WTC11 (cell line): ENCODE data around the gene SYT5. TPM values are rescaled to one million over a fixed set of nuclear protein-coding genes. Genes with fewer than 3 reads are reported as not detected.

Experiments used
- ATAC-seq: fragments of 200-7000 bp; cut with Tn5 transposase; 2 replicates; pipeline ENCODE4 v1.10.0; 2021; ENCODE audit warnings: mild to moderate bottlenecking, moderate library complexity
- CTCF ChIA-PET: fragments of 300-600 bp; sonication (Branson Sonifier 250); formaldehyde crosslinking; loops from one replicate; lab custom pipeline; 2021; ENCODE audit warnings: antibody characterized with exemption; lab: Charles Lee
- POLR2A ChIA-PET: fragments of 350-600 bp; sonication (Branson Sonifier 250); formaldehyde crosslinking; loops from one replicate; lab custom pipeline; 2021; ENCODE audit warnings: antibody characterized with exemption; lab: Charles Lee
- DNase-seq: peaks from one replicate; pipeline ENCODE4 v3.0.0; 2021; ENCODE audit warnings: low spot score
- H3K27ac Mint-ChIP-seq: 2 replicates; pipeline ENCODE4 v1.8.0; 2021; ENCODE audit warnings: mixed read lengths
- H3K27me3 Mint-ChIP-seq: 2 replicates; pipeline ENCODE4 v1.8.0; 2021; ENCODE audit warnings: low read depth, mild to moderate bottlenecking, moderate library complexity, mixed read lengths
- H3K36me3 Mint-ChIP-seq: 2 replicates; pipeline ENCODE4 v1.8.0; 2021; ENCODE audit warnings: mixed read lengths
- H3K4me1 Mint-ChIP-seq: 2 replicates; pipeline ENCODE4 v1.8.0; 2022; ENCODE audit warnings: mixed read lengths
- H3K4me3 Mint-ChIP-seq: 2 replicates; pipeline ENCODE4 v1.8.0; 2021; ENCODE audit warnings: mild to moderate bottlenecking, moderate library complexity, mixed read lengths
- H3K9me3 Mint-ChIP-seq: 2 replicates; pipeline ENCODE4 v1.8.0; 2021; ENCODE audit warnings: mixed read lengths
- ATF2 ChIP-seq: sonication (generic); formaldehyde crosslinking; IDR thresholded peaks from 2 replicates; pipeline ENCODE4 v1.8.1; 2022; ENCODE audit warnings: low read depth, missing genetic modification reagents, borderline replicate concordance
- CBFB ChIP-seq: sonication (generic); formaldehyde crosslinking; IDR thresholded peaks from 2 replicates; pipeline ENCODE4 v1.8.1; 2022; ENCODE audit warnings: mild to moderate bottlenecking, low read depth, missing genetic modification reagents
- EMX1 ChIP-seq: fragments of 250-450 bp; sonication (Bioruptor Pico); IDR thresholded peaks from 2 replicates; pipeline ENCODE4 v1.8.0; 2021; ENCODE audit warnings: mild to moderate bottlenecking
- ESRRA ChIP-seq: sonication (generic); formaldehyde crosslinking; IDR thresholded peaks from 2 replicates; pipeline ENCODE4 v1.8.1; 2022; ENCODE audit warnings: mild to moderate bottlenecking, missing genetic modification reagents, borderline replicate concordance
- FOXP1 ChIP-seq: sonication (generic); formaldehyde crosslinking; IDR thresholded peaks from 2 replicates; pipeline ENCODE4 v1.8.0; 2022; ENCODE audit warnings: missing genetic modification reagents, mild to moderate bottlenecking, moderate library complexity, borderline replicate concordance
- GABPB1 ChIP-seq: sonication (generic); formaldehyde crosslinking; IDR thresholded peaks from 2 replicates; pipeline ENCODE4 v1.8.1; 2023; ENCODE audit warnings: mild to moderate bottlenecking, missing genetic modification reagents
- HMGXB4 ChIP-seq: sonication (generic); formaldehyde crosslinking; IDR thresholded peaks from 2 replicates; pipeline ENCODE4 v1.8.1; 2023; ENCODE audit warnings: mild to moderate bottlenecking, moderate library complexity, missing genetic modification reagents
- NFE2L1 ChIP-seq: sonication (generic); formaldehyde crosslinking; IDR thresholded peaks from 2 replicates; pipeline ENCODE4 v1.8.1; 2023; ENCODE audit warnings: missing genetic modification reagents
- OVOL2 ChIP-seq: fragments of 250-450 bp; sonication (Bioruptor Pico); IDR thresholded peaks from 2 replicates; pipeline ENCODE4 v1.9.0; 2021; ENCODE audit warnings: mild to moderate bottlenecking, borderline replicate concordance
- PRRX2 ChIP-seq: fragments of 250-450 bp; sonication (Bioruptor Pico); IDR thresholded peaks from 2 replicates; pipeline ENCODE4 v1.8.0; 2021; ENCODE audit warnings: mild to moderate bottlenecking
- SMAD3 ChIP-seq: sonication (generic); formaldehyde crosslinking; IDR thresholded peaks from 2 replicates; pipeline ENCODE4 v1.8.0; 2022; ENCODE audit warnings: missing genetic modification reagents, mild to moderate bottlenecking, borderline replicate concordance
- SMAD4 ChIP-seq: sonication (generic); formaldehyde crosslinking; IDR thresholded peaks from 2 replicates; pipeline ENCODE4 v1.8.0; 2022; ENCODE audit warnings: mild to moderate bottlenecking, missing genetic modification reagents
- STAT6 ChIP-seq: sonication (generic); formaldehyde crosslinking; conservative IDR thresholded peaks from 2 replicates; pipeline ENCODE4 v1.8.1; 2023; ENCODE audit warnings: mild to moderate bottlenecking, low read depth, missing genetic modification reagents, moderate library complexity
- TEAD1 ChIP-seq: sonication (generic); formaldehyde crosslinking; IDR thresholded peaks from 2 replicates; pipeline ENCODE4 v1.8.0; 2022; ENCODE audit warnings: mild to moderate bottlenecking, missing genetic modification reagents
- TEAD4 ChIP-seq: sonication (generic); formaldehyde crosslinking; IDR thresholded peaks from 2 replicates; pipeline ENCODE4 v1.8.0; 2022; ENCODE audit warnings: mild to moderate bottlenecking, missing genetic modification reagents
- ZNF121 ChIP-seq: sonication (generic); formaldehyde crosslinking; IDR thresholded peaks from 2 replicates; pipeline ENCODE4 v1.8.0; 2023; ENCODE audit warnings: missing genetic modification reagents
- ZNF263 ChIP-seq: sonication (generic); formaldehyde crosslinking; IDR thresholded peaks from 2 replicates; pipeline ENCODE4 v1.8.1; 2022; ENCODE audit warnings: low read depth, mild to moderate bottlenecking, moderate library complexity, missing genetic modification reagents
- ZNF512 ChIP-seq: sonication (generic); formaldehyde crosslinking; IDR thresholded peaks from 2 replicates; pipeline ENCODE4 v1.8.1; 2022; ENCODE audit warnings: missing genetic modification reagents, borderline replicate concordance
- ZSCAN18 ChIP-seq: fragments of 250-450 bp; sonication (Bioruptor Pico); IDR thresholded peaks from 2 replicates; pipeline ENCODE4 v2.1.2; 2022; ENCODE audit warnings: mild to moderate bottlenecking, moderate library complexity
- total RNA-seq: library from RNA; stranded (reverse); gene quantifications from 3 replicates; pipeline ENCODE4 v1.2.3, GENCODE V29; 2021
- TF ChIP-seq, protein P1 (sequence below): sonication (generic); formaldehyde crosslinking; IDR thresholded peaks from 2 replicates; pipeline ENCODE4 v1.8.1; 2023; ENCODE audit warnings: mild to moderate bottlenecking, missing genetic modification reagents, borderline replicate concordance
- TF ChIP-seq, protein P2 (sequence below): fragments of 250-450 bp; sonication (Bioruptor Pico); conservative IDR thresholded peaks from 2 replicates; pipeline ENCODE4 v1.9.0; 2021; ENCODE audit warnings: mild to moderate bottlenecking
- TF ChIP-seq, protein P3 (sequence below): sonication (generic); formaldehyde crosslinking; IDR thresholded peaks from 2 replicates; pipeline ENCODE4 v1.8.1; 2022; ENCODE audit warnings: mild to moderate bottlenecking, missing genetic modification reagents, moderate library complexity, borderline replicate concordance

SYT5 gene
- total RNA-seq, 1 experiment from 2014 or later = 0.77 TPM

- ATAC-seq (no peak), DNase-seq (peak; percentile 77)
- ChIA-PET POLR2A (no interaction called here), CTCF (no interaction called here)
- Mint-ChIP-seq H3K4me3 (no peak overlapping the region), H3K36me3 (peaks cover 3% of the 10 kb centered on the region; the same call in 1 of the 2 replicates), H3K27ac (no peak overlapping the region), H3K4me1 (peaks cover 5% of the 10 kb centered on the region), H3K9me3 (peaks cover 20% of the 10 kb centered on the region), H3K27me3 (peaks cover 10% of the 10 kb centered on the region)
- TF ChIP-seq CBFB (CRISPR knock-in tag) (no peak), STAT6 (CRISPR knock-in tag) (no peak), ZNF263 (CRISPR knock-in tag) (no peak), GABPB1 (no peak), PRRX2 (no peak), ZNF512 (CRISPR knock-in tag) (no peak), TEAD1 (CRISPR knock-in tag) (0 out of 2 replicates have a peak, but pooled peaks have one; percentile 47), OVOL2 (CRISPR knock-in tag) (no peak), NFE2L1 (CRISPR knock-in tag) (no peak), ZSCAN18 (no peak), ATF2 (CRISPR knock-in tag) (no peak), ESRRA (CRISPR knock-in tag) (no peak), FOXP1 (CRISPR knock-in tag) (no peak), EMX1 (CRISPR knock-in tag) (no peak), TEAD4 (CRISPR knock-in tag) (peak; percentile 59; the same call in 1 of the 2 replicates), HMGXB4 (CRISPR knock-in tag) (no peak), SMAD3 (CRISPR knock-in tag) (peak; percentile 49; the same call in 1 of the 2 replicates), SMAD4 (CRISPR knock-in tag) (0 out of 2 replicates have a peak, but pooled peaks have one; percentile 44), ZNF121 (CRISPR knock-in tag) (no peak)
- TF ChIP-seq, protein P1, sequence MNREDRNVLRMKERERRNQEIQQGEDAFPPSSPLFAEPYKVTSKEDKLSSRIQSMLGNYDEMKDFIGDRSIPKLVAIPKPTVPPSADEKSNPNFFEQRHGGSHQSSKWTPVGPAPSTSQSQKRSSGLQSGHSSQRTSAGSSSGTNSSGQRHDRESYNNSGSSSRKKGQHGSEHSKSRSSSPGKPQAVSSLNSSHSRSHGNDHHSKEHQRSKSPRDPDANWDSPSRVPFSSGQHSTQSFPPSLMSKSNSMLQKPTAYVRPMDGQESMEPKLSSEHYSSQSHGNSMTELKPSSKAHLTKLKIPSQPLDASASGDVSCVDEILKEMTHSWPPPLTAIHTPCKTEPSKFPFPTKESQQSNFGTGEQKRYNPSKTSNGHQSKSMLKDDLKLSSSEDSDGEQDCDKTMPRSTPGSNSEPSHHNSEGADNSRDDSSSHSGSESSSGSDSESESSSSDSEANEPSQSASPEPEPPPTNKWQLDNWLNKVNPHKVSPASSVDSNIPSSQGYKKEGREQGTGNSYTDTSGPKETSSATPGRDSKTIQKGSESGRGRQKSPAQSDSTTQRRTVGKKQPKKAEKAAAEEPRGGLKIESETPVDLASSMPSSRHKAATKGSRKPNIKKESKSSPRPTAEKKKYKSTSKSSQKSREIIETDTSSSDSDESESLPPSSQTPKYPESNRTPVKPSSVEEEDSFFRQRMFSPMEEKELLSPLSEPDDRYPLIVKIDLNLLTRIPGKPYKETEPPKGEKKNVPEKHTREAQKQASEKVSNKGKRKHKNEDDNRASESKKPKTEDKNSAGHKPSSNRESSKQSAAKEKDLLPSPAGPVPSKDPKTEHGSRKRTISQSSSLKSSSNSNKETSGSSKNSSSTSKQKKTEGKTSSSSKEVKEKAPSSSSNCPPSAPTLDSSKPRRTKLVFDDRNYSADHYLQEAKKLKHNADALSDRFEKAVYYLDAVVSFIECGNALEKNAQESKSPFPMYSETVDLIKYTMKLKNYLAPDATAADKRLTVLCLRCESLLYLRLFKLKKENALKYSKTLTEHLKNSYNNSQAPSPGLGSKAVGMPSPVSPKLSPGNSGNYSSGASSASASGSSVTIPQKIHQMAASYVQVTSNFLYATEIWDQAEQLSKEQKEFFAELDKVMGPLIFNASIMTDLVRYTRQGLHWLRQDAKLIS = no peak
- TF ChIP-seq, protein P2, sequence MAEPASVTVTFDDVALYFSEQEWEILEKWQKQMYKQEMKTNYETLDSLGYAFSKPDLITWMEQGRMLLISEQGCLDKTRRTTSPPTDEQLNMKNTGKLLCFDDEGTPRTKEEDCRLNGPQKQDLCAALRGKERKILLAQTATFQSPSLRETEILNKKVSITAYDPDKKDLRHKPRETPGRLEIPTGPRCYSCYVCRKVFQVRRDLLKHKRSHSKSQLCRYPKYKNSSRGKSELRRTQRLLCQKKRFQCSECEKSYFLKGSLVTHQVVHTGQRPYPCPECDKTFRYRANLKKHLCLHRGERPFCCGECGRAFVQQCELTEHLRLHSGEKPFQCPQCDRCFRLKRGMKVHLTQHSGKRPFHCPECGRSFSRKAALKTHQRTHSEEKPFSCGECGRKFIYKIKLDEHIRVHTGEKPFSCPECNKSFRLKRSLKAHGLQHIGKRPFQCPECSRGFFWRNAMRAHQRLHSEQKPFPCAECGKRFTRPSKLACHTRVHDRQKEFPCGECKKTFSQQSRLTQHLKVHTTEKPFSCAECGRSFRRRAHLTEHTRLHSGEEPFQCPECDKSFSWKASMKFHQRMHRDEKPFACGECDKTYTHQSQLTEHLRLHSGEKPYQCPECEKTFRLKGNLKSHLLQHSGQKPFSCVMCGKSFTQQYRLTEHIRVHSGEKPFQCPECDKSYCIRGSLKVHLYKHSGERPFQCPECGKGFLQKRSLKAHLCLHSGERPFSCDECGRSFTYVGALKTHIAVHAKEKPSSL (CRISPR knock-in tag) = no peak
- TF ChIP-seq, protein P3, sequence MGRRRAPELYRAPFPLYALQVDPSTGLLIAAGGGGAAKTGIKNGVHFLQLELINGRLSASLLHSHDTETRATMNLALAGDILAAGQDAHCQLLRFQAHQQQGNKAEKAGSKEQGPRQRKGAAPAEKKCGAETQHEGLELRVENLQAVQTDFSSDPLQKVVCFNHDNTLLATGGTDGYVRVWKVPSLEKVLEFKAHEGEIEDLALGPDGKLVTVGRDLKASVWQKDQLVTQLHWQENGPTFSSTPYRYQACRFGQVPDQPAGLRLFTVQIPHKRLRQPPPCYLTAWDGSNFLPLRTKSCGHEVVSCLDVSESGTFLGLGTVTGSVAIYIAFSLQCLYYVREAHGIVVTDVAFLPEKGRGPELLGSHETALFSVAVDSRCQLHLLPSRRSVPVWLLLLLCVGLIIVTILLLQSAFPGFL (CRISPR knock-in tag) = no peak
Observed at GRCh38 chr19:55220525-55220924, 40.4 kb upstream of the SYT5 start.
